ENCODE data around the gene BCL6B.

Gene BCL6B

GRCh38 chr17:7063518-7064094 lies 40.8 kb downstream of the BCL6B start:
- no peak for DNase-seq

GRCh38 chr17:7064261-7064660 lies 41.4 kb downstream of the BCL6B start:
- DNase-seq, result no peak

GRCh38 chr17:7067198-7067597 lies 44.3 kb downstream of the BCL6B start:
- no peak for DNase-seq

- no peak for DNase-seq
These were observed 45.4 kb downstream of the BCL6B start for GRCh38 chr17:7068268-7068667.

- DNase-seq, result no peak
These were observed 47.9 kb downstream of the BCL6B start for GRCh38 chr17:7070712-7071111.

GRCh38 chr17:7072406-7072805 lies 49.6 kb downstream of the BCL6B start:
- no peak for DNase-seq

GRCh38 chr17:7074931-7075330 lies 52.1 kb downstream of the BCL6B start:
- no peak for DNase-seq

- DNase-seq, result no peak
These were observed 55.2 kb downstream of the BCL6B start for GRCh38 chr17:7077911-7078546.

- no peak for DNase-seq
These were observed 55.9 kb downstream of the BCL6B start for GRCh38 chr17:7078711-7079110.

All from NCI-H1930 (cell line).